ENCODE data around the gene GPC2.
A peak's percentile ranks its signal among the peaks of the same experiment; 100 is the strongest.

The GPC2 gene

GRCh38 chr7:100174582-100174981 lies 2.6 kb downstream of the GPC2 start:
- in situ Hi-C loops (cut with HindIII; ENCODE audit: low pct_ligation_motif_present, low pct_unique_long_range_greater_than_20kb, low sequenced_read_pairs): no loop called here
- no peak for DNase-seq

GRCh38 chr7:100173806-100174495 lies 3.2 kb downstream of the GPC2 start:
- in situ Hi-C loops (cut with HindIII; ENCODE audit: low pct_ligation_motif_present, low pct_unique_long_range_greater_than_20kb, low sequenced_read_pairs): no loop called here
- no peak for DNase-seq

DNA sequence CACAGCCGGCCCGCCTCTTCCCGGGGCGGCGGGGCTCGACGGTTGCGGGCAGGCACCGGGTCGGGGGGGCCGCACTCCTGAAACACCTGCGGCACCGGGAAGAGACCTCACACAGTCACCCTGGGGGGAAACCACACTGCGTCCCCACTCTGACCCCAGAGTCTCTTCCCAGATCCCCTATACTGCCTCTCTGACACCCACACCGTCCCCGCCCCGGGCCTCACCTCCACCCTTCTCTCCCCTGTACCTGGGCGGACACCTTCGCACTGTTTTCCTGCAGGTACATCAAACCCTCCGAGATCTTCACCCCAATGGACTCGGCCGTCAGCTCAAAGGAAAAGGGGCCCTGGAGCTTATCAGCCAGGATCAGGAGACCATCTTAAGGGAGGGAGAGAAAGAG lies 5.3 kb downstream of the GPC2 start:
- in situ Hi-C loops (cut with HindIII; ENCODE audit: low pct_ligation_motif_present, low pct_unique_long_range_greater_than_20kb, low sequenced_read_pairs): no loop called here
- DNase-seq: no peak

DNA sequence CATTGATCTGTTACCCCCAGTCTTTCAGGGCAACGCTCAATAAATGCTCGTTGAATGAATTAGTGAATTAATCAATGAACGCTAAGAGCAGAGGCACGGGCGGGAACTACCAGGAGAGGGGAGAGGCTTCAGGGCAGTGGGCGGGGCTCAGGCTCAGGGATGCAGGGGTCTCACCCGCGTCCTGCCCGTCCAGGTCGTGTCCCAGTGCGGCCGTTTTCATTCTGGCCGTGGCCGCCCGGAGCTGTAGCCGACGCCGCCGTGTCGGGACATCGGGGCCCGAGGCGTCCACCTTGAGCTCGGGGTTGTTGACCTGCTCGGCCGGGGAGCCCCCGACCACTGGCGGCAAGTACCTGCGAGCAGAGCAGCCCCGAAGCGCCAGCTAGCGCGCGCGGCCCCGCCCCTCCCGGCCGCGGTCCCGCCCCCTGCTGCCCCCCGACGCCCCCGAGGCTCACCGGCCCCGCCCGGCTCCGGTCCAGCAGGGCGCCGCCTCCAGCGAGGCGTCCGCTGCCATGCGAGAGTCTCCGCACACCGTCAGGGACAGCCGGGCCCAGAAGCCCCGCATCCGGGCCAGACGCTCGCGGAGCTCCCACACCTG lies 6.0 kb downstream of the GPC2 start:
- in situ Hi-C loops (cut with HindIII; ENCODE audit: low pct_ligation_motif_present, low pct_unique_long_range_greater_than_20kb, low sequenced_read_pairs): no loop called here
- no peak for DNase-seq

- DNase-seq: no peak
- in situ Hi-C loops (cut with HindIII; ENCODE audit: low pct_ligation_motif_present, low pct_unique_long_range_greater_than_20kb, low sequenced_read_pairs): no loop called here
Observed at GRCh38 chr7:100170101-100170897, 6.9 kb downstream of the GPC2 start.

DNA sequence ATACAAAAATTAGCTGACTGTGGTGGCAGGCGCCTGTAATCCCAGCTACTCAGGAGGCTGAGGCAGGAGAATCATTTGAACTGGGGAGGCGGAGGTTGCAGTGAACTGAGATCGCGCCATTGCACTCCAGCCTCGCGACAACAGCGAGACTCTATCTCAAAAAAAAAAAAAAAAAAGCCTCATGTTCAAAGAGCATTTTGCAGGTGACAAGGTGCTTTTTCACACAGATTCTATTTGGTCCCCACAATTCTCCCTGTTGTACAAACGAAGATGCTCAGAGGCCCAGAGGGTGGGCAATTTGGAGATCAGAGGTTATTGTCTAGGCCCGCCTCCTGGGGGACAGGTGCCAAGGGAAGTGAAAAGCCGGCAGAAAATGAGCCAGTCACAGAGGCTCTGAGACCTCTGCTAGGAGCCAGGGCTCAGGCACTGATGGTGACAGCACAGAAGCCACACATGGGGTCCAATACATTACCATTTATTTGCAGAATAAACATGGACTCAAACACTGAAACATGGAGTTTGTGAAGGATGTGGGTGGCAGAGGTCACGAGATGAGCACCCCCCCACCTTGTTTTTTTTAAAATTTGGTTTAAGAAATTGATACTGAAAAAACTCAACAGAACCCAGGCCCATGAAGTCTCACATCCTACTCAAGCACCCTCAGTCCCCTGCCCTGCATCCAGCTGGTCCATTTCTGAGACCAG lies 7.9 kb downstream of the GPC2 start:
- DNase-seq: no peak
- in situ Hi-C loops (cut with HindIII; ENCODE audit: low pct_ligation_motif_present, low pct_unique_long_range_greater_than_20kb, low sequenced_read_pairs): no loop called here

DNA sequence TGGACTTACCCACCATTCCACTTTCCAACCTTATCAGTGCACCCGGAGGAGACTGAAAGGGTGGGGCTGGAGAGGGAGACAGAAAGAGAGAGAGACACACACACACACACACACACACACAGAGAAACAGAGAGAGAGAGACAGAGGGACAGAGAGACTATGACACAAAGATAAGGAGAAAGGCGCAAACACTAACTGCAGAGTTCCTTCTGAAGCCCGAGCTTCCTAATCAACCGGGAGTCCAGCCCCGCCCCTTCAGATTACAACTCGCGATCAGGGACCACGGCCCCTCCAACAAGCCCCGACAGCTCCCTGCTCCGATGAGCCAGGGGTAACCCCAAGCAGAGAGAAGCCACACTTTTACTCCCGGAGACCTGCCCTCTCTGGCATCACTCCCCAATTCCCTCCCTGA lies 9.3 kb downstream of the GPC2 start:
- DNase-seq: no peak
- in situ Hi-C loops (cut with HindIII; ENCODE audit: low pct_ligation_motif_present, low pct_unique_long_range_greater_than_20kb, low sequenced_read_pairs): no loop called here

- in situ Hi-C loops (cut with HindIII; ENCODE audit: low pct_ligation_motif_present, low pct_unique_long_range_greater_than_20kb, low sequenced_read_pairs): no loop called here
- no peak for DNase-seq
Observed at GRCh38 chr7:100166970-100167911, 9.9 kb downstream of the GPC2 start.

DNA sequence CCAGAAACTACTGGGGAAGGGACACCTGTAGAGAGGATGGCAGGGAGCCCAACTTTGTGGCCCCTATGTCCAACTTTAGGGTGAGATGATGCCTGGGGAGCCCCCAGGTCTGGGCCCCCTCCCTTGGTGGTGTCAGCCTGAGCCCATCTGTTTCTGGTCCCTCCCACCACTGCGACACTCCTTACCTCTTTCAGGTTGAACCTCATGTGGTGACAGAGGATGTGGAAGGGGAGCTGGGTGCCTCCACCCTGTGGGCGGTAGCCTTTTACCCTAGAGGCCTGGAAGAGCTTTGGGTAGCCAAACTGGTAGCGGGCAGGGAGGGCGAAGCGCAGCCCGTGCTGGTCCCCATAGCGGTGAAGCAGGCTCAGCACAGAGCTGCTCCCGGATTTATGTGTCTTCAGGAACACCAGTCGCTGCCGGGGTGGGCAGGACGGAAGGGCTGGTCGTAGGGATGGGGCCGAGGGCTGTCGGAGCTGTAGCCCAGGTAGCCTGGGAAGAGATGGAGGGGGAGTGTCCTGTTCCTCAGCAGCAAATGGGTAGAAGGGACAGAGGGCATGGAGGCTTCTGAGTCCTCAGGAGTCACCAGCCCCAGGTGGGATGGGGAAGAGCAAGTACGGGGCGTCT lies 10.8 kb downstream of the GPC2 start:
- in situ Hi-C loops (cut with HindIII; ENCODE audit: low pct_ligation_motif_present, low pct_unique_long_range_greater_than_20kb, low sequenced_read_pairs): no loop called here
- DNase-seq: no peak

DNA sequence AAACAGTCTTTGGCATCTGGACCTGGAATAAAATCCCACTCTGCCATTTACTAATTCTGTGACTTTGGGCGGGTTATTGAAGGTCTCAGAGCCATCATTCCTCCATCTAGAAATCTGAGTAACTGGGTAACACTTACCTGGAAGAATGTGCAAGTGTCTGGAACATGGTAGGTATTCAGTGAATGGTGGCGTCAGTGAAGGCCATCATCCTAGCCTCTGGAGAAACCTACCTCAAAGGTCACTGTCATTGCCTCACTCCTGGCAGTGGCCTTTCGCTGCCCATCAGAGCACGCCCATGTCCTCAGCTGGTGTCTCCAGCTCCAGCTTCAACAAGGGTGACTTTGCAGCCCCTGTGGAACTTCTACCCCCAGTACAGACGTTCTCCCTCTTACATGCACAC lies 13.3 kb downstream of the GPC2 start:
- in situ Hi-C loops (cut with HindIII; ENCODE audit: low pct_ligation_motif_present, low pct_unique_long_range_greater_than_20kb, low sequenced_read_pairs): no loop called here
- DNase-seq: no peak

- DNase-seq: no peak
- in situ Hi-C loops (cut with HindIII; ENCODE audit: low pct_ligation_motif_present, low pct_unique_long_range_greater_than_20kb, low sequenced_read_pairs): no loop called here
Observed at GRCh38 chr7:100163006-100163531, 14.1 kb downstream of the GPC2 start.

- in situ Hi-C loops (cut with HindIII; ENCODE audit: low pct_ligation_motif_present, low pct_unique_long_range_greater_than_20kb, low sequenced_read_pairs): no loop called here
- DNase-seq: no peak
Observed at GRCh38 chr7:100160067-100160466, 17.1 kb downstream of the GPC2 start.

DNA sequence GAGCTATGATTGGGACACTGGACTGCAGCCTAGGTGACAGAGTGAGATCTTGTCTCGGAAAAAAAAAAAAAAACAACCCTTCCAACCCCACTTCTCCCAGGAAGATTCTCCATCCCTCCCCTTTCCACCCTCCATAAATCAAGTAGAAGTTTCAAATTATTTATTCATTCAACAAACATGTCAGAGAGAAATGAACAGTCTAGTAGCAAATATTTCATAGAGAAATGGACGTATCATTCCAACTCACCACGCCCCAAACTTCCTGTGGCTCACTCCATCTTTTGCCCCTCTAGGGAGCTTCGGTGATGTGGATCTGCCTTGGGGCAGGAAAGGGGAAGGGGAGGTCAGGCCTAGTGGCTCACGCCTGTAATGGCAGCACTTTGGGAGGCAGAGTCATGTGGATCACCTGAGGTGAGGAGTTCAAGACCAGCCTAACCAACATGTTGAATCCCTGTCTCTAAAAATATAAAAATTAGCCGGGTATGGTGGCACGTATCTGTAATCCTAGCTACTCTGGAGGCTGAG lies 18.0 kb downstream of the GPC2 start:
- DNase-seq: no peak
- in situ Hi-C loops (cut with HindIII; ENCODE audit: low pct_ligation_motif_present, low pct_unique_long_range_greater_than_20kb, low sequenced_read_pairs): no loop called here

DNA sequence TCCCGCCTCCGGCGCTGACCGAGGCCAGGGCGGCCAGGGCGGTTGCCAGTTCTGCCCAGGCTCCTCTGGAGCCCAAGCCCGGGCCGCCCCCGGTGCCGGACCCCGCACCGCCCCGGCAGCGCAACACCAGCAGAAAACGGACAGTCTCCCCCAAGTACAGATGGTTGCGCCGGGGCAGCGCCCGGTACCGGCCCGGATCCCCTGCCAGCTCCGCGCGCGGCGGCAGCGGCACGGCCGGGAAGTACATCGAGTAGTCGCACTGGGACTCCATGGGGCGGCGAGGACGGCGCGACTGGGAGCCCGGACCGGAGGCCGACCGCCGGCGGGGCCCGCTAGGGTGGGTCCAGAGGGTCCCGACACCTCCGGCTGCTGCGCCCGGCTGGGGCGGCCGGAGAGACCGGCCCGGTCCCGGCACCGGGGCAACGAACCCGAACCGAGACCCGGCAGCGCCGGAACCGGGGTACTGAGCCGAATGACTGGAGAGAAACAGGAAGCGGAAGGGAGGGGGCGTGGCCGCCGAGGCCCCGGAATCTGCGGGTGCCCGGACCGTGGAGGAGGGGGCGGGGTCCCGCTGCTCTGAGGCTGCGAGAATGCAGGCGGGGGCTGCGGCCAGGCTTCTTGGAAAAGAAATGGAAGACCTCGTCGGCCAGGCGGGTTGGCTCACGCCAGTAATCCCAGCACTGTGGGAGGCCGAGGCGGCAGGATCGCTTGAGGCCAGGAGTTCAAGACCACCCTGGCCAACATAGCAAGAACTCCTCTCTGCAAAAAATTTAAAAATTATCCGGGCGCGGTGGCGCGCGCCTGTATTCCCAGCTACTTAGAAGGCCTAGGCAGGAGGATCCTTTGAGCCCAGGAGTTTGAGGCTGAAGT lies 18.7 kb downstream of the GPC2 start, which contains the start of gene TRAPPC14:
TSS of gene TRAPPC14 (minus strand) at position 495 of the 870 bp plus-strand sequence. CDS start at position 271, 224 bp downstream.
- DNase-seq: peak; percentile 93
- in situ Hi-C loops (cut with HindIII; ENCODE audit: low pct_ligation_motif_present, low pct_unique_long_range_greater_than_20kb, low sequenced_read_pairs): no loop called here

- DNase-seq: peak; percentile 56
- in situ Hi-C loops (cut with HindIII; ENCODE audit: low pct_ligation_motif_present, low pct_unique_long_range_greater_than_20kb, low sequenced_read_pairs): no loop called here
Observed at GRCh38 chr7:100157334-100158228, 19.6 kb downstream of the GPC2 start.

GRCh38 chr7:100157069-100157333 lies 20.2 kb downstream of the GPC2 start:
- in situ Hi-C loops (cut with HindIII; ENCODE audit: low pct_ligation_motif_present, low pct_unique_long_range_greater_than_20kb, low sequenced_read_pairs): no loop called here
- no peak for DNase-seq
